GM18520 (cell line): ENCODE results near the gene FERMT2.

ENCODE experiments used
- ATAC-seq: cut with Tn5 transposase; IDR thresholded peaks from one replicate; pipeline ENCODE4 v1.9.1; 2021; ENCODE audit not compliant: unreplicated experiment

Gene FERMT2, protein sequence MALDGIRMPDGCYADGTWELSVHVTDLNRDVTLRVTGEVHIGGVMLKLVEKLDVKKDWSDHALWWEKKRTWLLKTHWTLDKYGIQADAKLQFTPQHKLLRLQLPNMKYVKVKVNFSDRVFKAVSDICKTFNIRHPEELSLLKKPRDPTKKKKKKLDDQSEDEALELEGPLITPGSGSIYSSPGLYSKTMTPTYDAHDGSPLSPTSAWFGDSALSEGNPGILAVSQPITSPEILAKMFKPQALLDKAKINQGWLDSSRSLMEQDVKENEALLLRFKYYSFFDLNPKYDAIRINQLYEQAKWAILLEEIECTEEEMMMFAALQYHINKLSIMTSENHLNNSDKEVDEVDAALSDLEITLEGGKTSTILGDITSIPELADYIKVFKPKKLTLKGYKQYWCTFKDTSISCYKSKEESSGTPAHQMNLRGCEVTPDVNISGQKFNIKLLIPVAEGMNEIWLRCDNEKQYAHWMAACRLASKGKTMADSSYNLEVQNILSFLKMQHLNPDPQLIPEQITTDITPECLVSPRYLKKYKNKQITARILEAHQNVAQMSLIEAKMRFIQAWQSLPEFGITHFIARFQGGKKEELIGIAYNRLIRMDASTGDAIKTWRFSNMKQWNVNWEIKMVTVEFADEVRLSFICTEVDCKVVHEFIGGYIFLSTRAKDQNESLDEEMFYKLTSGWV

DNA sequence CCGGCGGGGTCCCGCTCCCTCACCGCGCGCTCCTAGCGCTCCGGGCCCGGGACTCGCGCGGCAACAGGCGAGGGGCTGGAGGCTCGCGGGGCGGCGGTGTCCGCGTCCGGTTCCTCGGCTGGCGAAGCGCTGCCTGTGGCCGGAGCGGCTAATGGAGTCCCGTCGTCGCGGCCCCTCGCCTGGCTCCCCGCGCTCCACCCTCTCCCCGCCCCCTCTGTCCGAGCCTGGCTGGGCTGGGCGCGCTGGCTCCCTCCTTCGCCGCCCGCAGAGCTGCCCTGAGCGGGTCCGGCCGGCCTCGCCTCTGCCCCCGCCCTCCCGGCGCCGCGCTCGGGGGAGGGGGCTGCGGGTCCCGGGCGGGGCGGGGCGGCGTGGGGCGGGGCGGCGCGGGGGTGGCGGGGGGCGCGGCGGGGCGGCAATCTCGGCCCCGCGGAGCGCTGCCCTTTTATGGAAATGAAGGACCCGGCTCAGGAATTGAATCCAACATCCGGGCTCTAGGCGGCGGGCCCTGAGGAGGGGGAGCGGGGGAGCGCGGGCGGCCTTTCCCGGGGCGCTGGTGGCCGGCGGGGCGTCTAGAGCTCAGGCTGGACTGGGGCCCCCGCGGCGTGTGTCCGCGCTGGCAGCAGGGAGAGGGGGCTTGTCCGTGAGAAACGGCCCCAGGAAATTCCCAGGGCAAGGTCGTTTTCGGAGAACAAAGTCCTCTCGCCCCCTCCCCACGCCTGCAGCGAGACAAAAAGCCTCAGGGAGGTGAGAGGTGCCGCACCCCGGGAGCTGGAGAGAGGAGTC lies at the start of gene FERMT2:
TSS of gene FERMT2 (minus strand) at position 153 of the 783 bp plus-strand sequence. CDS start 482 bp downstream, outside the sequence.
- ATAC-seq, result no peak

DNA sequence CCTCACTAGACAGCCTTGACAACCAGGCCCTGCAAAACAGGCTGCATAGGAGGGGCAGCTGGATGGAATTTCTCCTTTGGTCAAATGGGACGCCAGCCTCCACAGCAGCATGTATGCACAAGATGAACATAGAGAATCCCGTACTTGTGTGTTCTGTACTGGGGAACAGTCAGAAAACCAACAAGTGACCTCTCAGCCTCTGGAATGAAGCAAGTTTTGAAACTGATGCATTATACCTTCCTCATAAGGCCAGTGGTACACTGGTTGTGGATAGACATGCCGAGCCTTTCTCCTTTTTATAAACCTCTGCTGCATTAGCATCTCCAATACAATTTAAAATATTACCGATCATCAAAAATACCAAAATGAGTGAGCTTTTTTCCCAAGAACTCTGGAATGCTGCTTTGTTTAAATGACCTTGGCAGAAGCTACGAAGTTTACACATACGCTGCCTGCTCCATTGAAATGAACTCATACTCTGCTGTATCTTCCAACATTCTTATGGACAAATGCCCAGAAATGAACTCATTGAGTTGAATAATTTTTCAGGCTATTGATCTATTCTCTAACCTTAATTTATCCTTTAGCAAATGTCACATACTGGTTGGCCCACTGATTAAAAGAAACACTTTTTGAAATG lies 47.6 kb upstream of the FERMT2 start:
- no peak for ATAC-seq

DNA sequence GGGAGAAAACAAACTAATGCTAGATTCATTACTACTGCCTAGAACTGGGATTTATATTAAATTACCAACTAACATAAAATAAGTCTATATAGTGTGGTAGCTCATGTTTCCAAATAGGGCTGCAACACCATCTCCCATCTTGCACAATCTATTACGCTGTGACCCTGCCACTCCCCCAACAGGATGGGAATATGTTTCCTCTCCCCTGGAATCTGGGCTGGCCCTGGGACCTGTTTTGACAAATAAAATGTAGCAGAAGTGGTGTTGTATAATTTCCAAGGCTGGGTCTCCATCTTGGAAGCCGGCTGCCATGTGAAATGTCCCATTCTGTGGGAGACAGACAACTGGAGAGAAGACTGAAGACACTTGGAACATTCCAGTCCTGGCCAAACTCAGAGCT lies 45.6 kb upstream of the FERMT2 start:
- ATAC-seq, result no peak

DNA sequence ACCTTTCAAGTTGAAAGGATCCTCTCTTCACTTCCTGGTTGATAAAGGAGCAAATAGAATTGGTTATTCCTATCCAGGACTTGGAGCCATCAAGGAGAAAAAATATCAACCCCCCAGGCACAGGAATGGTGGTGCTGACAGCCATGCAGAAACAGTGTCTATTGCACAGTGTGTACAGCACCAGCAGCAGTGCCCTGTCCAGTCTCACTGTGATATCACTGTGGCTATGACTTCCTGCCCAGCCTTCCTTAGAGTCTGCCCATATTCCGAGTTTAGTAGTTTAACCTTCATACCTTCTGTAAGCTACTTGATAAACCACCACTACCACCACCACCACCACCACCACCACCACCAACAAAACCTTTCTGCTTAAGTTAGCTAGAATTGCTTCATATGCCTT lies 45.1 kb upstream of the FERMT2 start:
- ATAC-seq, result no peak

DNA sequence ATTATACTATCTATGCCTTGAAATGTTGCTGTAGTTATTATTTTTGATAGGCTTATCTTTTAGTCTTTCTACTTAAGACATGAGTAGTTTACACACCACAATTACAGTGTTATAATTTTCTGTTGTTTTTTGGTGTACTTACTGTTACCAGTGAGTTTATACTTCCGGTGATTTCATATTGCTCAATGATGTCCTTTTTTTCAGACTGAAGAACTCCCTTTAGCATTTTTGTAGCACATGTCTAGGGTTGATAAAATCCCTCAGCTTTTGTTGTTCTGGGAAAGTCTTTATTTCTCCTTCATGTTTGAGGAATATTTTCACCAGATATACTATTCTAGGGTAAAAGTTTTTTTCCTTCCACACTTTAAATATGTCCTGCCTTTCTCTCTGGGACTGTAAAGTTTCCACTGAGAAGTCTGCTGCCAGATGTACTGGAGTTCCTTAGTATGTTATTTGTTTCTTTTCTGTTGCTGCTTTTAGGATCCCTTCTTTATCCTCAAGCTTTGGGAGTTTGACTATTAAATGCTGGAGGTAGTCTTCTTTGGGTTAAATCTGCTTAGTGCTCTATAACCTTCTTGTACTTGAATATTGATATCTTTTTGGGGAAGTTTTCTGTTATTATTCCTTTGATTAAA lies 41.5 kb upstream of the FERMT2 start:
- no peak for ATAC-seq

DNA sequence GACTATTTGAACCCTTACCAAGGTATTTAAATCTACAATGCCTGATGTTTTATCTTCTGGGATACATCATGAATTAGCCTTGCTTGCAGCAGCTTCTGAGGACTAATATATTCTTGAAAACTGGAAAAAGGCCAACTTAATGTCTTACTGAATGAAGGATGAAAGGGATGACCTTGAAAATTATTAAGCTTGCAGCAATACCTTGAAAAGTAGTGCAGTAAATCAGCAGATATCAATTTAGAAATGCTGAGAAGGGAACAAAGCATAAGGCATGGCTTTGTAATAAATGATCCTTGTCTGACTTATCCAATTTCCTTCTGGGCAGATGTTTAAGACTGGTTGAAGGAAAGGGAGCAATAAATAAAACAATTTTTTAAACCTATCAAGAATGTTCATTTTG lies 37.3 kb upstream of the FERMT2 start:
- no peak for ATAC-seq

DNA sequence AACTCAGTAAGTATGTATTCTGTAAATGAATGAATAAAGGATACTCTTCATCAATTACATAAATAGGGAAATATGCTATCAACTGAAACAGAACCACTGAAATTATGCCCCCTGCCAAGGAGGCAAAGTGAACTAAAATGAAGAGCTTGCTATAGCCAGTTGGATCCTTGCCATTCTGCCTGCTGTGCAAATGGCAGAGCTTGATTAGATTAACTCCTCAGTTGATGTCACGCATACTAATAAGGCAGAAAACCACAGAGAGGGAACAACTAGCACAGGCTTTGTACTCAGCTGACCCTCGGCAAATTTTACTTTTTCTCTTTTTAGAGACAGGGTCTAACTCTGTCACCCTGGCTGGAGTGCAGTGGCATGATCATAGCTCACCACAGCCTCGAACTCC lies 36.7 kb upstream of the FERMT2 start:
- ATAC-seq, result no peak

DNA sequence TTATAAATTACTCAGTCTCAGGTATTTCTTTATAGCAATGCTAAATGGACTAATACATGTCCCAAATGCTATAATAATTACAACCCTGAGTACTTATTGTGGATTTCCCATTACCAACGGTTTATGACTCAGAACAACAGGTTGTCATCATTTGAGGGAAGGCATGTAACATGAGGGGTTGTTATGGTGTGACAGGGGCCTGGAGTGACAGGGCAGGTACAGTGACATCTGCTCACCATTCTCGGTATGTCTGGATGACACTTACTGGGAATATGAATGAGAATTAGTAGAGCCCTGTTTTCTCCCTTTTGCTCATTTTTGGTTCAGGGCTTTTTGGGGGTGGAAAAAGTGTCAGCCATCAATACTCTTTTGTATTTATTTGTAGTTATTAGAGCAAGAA lies 36.2 kb upstream of the FERMT2 start:
- no peak for ATAC-seq

DNA sequence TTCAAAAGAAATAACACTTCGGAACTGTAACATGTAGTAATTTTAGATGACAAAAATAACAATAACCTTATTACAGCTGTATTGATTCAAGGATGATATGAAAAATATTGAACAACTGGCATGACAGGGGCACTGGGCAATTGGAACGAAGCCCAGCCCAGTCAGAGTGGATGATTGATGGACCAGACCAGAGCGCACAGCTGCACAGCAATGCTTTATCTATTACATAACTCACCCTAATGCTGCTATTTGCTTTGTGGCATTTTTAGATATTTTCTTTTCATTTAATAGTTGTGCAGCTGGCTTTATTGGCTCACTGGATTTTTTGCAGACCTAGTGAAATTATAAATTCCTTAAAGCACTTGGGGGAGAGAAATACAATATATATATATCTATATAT lies 26.9 kb upstream of the FERMT2 start:
- ATAC-seq, result no peak

DNA sequence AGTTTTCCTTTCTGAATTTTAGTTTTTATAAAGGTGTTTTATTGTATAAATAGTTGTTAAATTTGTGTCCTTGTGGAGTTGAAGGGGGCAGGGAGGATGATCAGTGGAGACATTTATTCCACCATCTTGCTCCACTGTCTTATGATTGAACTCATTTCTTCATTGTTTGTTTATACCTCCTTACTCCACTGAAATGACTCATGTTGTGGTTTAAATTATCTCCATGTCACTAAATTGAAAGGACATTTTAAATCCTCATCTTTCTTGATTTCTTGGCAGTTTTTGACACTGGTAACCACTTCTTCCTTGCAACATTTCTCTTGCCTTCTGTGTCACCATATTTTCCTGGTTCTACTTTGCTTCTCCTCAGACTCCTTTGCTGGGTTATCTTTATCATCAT lies 23.6 kb upstream of the FERMT2 start:
- ATAC-seq, result no peak

DNA sequence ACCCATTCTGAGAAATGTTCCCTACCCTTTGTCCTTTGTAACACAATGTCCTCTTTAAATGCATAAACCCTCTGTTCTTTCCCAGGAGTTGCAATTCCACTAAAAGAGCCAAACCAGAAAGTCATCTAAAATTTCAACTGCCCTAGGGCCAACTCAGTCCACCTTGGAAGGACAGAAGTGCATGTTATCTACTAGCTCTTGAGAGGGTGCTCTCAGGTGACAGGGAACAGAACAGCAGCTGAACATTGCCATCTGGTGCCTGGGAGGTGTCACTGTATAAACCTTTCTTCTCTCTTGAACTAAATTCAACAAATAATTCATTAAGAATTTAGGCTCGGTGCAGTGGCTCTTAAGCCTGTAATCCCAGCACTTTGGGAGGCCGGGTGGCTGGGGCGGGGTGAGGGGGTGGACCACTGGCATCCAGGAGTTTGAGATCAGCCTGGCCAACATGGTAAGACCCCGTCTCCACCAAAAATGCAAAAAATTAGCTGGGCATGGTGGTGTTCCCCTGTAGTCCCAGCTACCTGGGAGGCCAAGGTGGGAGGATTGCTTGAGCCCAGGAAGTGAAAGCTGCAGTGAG lies 10.3 kb upstream of the FERMT2 start:
- ATAC-seq, result no peak

DNA sequence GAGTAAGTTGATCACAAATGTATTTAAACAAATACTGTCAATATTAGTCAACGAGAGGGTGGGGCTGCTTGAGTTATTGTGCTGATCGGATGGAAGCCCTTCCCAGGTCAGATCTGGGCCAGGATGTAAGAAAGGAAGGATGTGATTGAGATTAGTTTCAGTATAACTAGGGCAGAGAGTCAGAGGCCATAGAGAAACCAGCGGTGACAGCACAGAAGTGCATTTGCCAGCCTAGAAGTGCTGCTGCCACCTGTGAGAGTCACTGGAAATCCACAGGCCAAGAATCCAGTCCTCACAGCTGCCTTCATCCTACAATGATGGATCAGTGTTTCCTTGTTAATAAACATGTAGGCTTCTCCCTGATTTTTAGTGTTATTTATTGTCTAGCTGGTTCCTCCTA lies 9.8 kb upstream of the FERMT2 start:
- no peak for ATAC-seq

DNA sequence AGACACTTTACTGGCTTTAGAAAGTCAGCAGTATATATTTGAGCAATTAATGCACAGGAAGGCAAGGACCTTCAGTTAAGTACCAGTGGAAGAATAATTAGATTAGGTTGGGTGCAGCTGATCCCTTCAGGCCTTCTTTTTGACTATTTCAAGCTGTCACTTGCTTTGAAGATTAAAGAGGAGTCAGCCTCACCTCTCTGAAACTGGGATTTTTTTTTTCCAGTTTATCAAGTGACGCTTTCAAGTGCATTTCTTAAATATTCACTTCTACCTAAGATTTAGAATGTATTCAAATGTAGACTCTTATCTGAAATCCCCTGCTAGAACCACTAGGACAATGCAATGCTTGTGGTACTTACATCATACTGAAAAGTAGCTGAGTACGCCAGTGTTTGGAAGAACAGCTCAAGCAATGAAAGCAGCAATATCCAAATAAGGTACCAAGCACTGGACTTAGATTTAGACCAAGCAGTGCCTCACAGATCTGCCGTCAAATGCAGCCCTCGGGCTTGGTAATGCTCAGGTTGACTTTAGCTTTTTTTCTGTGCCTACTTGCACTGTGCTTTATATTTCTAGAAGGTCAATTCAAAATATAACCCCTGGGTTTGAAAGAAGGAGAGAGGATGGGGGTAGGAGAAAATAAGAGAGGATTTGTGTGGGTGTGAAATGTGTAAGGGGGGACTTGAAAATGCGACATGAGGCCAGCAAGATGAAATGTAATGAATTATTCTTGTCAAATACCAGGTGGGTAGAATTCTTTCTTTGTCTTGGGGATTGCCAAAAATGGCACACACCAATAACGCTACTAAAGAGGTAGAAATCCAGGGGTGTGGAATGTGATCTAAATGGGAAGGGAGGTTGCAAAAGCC lies 3.7 kb upstream of the FERMT2 start:
- no peak for ATAC-seq

DNA sequence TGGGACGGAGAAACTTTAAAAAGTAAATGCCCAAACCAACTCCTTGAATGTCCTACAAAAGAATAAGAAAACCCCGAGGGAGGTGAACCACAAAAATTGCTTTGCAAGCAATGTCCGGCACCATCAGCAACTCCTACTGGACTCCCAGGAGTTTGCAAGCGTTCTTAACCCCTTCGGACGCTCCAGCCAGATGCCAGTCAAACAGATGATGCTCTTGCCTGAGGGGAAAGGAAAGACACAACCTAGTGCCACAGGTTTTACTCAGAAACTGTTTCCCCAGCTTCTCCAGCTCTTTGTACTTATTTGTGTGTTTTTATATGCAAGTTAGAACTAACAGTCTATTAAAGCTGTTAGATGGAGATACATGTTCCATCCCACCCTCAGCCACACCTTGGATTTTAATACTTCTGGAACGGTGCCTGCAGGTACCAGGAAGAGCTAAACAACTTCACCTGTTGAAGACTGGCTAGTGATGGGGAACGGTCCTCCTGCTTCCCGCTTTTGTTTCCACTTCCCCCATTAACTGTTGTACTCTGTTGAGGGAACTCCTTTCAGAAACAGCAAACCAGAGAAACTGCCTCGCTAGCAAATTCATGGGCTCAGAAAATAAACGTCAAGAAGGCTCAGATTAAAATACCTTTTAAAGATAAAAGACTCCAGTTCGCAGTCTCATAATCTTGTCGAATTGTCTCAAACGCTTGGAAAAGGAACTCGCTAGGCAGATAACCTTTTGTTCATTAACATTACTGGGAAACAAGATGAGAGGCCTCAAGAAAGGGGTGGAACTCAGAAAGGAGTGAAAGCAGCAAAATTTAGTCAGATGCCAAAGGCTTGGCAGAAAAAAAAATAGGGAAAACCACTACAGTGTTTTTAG lies 1.1 kb upstream of the FERMT2 start:
- ATAC-seq, result no peak

DNA sequence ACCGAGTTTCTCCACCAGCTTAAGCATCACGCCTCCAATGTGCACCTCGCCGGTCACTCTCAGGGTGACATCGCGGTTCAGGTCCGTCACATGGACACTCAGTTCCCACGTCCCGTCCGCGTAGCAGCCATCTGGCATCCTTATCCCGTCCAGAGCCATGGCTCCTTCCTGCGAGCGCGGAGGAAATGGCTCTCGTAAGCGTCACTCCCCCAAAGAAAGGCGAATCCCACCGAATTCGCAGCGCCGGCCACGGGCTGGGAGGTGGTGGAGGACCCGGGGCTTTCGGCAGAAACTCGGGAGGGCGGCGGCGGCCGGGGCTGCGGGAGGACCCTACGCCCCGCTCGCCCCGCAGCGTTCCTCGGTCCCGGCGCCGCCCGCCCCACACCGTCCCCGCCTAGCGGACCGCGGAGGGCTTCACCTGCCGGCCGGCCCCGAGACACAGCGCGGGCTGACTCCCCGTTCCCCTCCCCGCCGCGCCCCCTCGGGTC lies 396 bp downstream of the FERMT2 start:
- ATAC-seq, result no peak

DNA sequence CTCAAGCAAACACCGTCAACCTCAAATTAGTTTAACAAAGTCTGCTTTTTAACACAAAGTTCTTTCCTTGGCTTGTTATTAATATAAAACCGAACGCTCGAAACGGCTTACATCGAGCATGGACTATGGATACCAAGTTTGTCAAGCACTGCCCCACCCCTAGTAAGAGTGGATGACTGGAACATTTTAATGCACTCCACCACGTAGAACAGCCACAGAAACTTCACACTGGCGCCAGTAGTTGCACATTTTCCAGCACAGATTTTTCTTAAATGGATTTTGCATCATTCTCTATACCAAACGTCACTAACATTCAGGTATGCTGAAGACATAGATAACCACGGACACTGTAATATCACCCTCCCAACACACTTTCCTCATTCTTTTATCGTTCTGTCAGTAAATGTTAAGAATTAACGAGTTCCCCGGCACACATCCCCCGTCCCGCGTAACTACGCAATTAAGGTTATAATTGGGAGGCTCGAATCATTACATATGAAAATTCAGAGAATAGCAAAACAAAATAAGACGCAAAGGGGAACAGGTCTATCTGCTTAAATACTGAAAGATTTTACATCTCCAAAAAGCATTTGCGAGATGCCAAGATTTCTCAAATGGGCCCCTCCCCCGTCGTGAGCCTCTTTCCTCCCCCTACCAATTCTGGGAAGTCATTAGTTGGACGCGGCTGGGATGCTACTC lies 990 bp downstream of the FERMT2 start:
- no peak for ATAC-seq

DNA sequence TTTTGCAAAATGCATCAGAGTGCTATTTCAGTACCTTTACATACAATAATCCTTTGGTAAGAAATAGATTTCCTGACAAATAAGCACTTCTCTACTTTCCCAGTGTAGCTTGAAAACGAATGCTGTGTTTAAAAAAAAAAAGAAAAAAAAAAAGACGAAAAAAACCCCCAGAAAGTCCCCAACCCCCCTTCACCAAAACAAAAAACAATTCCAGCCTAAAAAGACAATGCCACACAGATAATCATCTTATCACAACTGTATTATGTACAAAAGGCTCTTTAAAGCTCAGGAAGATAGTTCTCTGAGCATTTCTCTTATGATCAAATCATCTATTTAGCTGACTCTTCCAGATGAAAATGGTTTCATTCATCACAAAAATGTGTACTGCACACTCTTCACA lies 1.6 kb downstream of the FERMT2 start:
- ATAC-seq, result no peak

DNA sequence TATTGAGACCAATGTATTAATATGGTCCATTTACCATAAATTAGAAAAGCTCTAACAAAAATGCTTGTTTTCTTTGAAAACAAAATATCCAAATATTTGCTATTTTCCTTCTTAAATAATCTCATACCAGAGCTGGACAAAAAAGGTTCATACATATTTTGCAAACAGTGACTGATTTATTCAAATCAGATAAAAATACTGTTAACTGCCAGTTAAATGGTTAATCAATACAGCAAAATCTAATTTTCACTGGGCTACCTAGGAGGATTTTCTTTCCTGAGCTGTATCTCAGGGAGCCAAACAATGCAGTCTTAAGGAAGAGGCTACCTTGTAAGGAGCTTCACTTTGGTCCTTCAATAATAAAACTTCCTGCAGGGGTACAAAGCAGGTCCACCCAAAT lies 2.0 kb downstream of the FERMT2 start:
- no peak for ATAC-seq
